CD4-positive, alpha-beta T cell (primary cell): ENCODE data around the gene WDR54. TPM values are rescaled to one million over a fixed set of nuclear protein-coding genes. Genes with fewer than 3 reads are reported as not detected.

ENCODE experiments used
- ATAC-seq: fragments of 200-7000 bp; cut with Tn5 transposase; one replicate; pipeline ENCODE4 v1.10.0; 2022; ENCODE audit warnings: mild to moderate bottlenecking; ENCODE audit not compliant: poor library complexity
- CTCF ChIA-PET: fragments of 350-600 bp; sonication (Branson Sonifier 250); formaldehyde crosslinking; loops from one replicate; lab custom pipeline; 2021; ENCODE audit warnings: antibody characterized with exemption, inconsistent platforms; lab: Charles Lee
- POLR2A ChIA-PET: fragments of 350-600 bp; sonication (Branson Sonifier 250); formaldehyde crosslinking; loops from one replicate; lab custom pipeline; 2021; ENCODE audit warnings: antibody characterized with exemption, inconsistent platforms; lab: Charles Lee
- DNase-seq, 14 experiments: peaks; one replicate each; pipeline ENCODE4 v3.0.0-alpha.2; 2013 to 2020; ENCODE audit warnings: mixed read lengths in 2 of 14
- H3K27ac ChIP-seq, 2 donors: one replicate each; pipeline versions ENCODE4 v1.5.1 to v1.7.0; 2013; ENCODE audit warnings: low read length in 2 of 2, low read depth in 1 of 2, mild to moderate bottlenecking in 1 of 2
- H3K27me3 ChIP-seq, 2 experiments: 1 replicate in 1 of 2; 2 replicates in 1 of 2; pipeline versions ENCODE4 v1.6.1 to v1.7.0; 2013; ENCODE audit warnings: low read length in 2 of 2, control low read depth in 1 of 2, mild to moderate bottlenecking in 1 of 2, moderate library complexity in 1 of 2; ENCODE audit not compliant: insufficient read depth in 2 of 2, control insufficient read depth in 1 of 2
- H3K36me3 ChIP-seq: one replicate; pipeline ENCODE4 v1.6.1; 2013; ENCODE audit warnings: low read length, control low read depth; ENCODE audit not compliant: insufficient read depth
- H3K4me1 ChIP-seq: one replicate; pipeline ENCODE4 v1.6.1; 2013; ENCODE audit warnings: low read length, control low read depth; ENCODE audit not compliant: insufficient read depth
- H3K4me3 ChIP-seq: one replicate; pipeline ENCODE4 v1.5.1; 2013; ENCODE audit warnings: mild to moderate bottlenecking, low read length, moderate library complexity
- H3K9me3 ChIP-seq, 2 experiments: 1 replicate in 1 of 2; 2 replicates in 1 of 2; pipeline versions ENCODE4 v1.6.1 to v1.7.0; 2013; ENCODE audit warnings: low read length in 2 of 2, mild to moderate bottlenecking in 2 of 2, control low read depth in 1 of 2, moderate library complexity in 1 of 2; ENCODE audit not compliant: control insufficient read depth in 1 of 2, insufficient read depth in 1 of 2
- H3K27ac Mint-ChIP-seq: one replicate; pipeline ENCODE4 v1.8.0; 2020; ENCODE audit warnings: mixed read lengths
- H3K27me3 Mint-ChIP-seq: one replicate; pipeline ENCODE4 v1.8.0; 2021; ENCODE audit warnings: mixed read lengths
- H3K36me3 Mint-ChIP-seq: one replicate; pipeline ENCODE4 v1.8.0; 2021; ENCODE audit warnings: low read depth, mixed read lengths
- H3K4me1 Mint-ChIP-seq: one replicate; pipeline ENCODE4 v1.8.0; 2021; ENCODE audit warnings: low read depth, mixed read lengths
- H3K4me3 Mint-ChIP-seq: one replicate; pipeline ENCODE4 v1.8.0; 2020; ENCODE audit warnings: mild to moderate bottlenecking, mixed read lengths
- H3K9me3 Mint-ChIP-seq: one replicate; pipeline ENCODE4 v1.8.0; 2020; ENCODE audit warnings: mixed read lengths
- intact Hi-C, 2 experiments: fragments of 100-400 bp; cut with DNase I in 1 of 2; cut with micrococcal nuclease in 1 of 2; formaldehyde crosslinking; loops; one replicate each; pipeline versions ENCODE4 v1.15.1 to v1.9.0; 2023 to 2025; cut with DNase I, micrococcal nuclease
- total RNA-seq, 174 experiments: library from RNA in 2 of 174; stranded (reverse) in 2 of 174; gene quantifications; one replicate each; pipeline ENCODE4 v1.2.3 and lab custom pipeline; 2021 to 2026
- TF ChIP-seq, protein P1 (sequence below): fragments of 200-600 bp; IDR thresholded peaks from one replicate; pipeline ENCODE4 v1.8.0; 2022; ENCODE audit warnings: antibody characterized with exemption, mild to moderate bottlenecking

The WDR54 gene
- total RNA-seq, 2 experiments from 2014 or later: 21.7 to 25.1 TPM

DNA sequence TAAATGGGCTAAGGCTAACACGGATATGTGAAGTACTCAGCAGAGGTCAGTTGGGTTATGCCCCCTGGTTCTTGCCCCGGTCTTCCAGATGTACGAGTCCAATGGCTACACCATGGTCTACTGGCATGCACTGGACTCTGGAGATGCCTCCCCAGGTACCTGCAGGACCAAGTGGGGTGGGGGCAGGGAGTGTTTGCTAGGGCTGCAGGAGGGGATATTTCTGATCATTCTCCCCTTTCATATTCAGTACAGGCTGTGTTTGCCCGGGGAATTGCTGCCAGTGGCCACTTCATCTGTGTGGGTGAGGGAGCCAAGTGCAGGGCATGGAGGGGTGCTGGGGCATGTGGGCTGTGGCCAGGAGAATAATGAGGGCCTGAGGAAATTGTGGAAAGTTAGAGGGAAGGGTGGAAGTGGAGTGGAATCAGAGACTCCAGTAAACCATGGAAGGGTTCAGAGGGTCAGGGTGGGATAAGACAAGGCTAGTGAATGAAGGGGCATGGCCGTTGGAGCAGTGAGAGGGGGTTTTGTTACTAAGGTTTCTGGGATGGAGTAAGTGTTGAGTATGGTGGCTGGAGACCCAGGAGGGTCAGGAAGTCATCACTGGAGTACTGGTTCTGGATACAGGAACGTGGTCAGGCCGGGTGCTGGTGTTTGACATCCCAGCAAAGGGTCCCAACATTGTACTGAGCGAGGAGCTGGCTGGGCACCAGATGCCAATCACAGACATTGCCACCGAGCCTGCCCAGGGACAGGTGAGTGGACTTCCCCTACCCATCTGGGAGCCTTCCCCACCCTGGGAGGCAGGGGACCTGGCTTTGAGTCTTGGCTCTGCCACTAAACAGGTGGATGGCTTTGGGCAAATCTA, 1.9 kb downstream of the WDR54 start:
- ChIA-PET CTCF (no interaction called here), POLR2A (interaction anchor here (1.1 to 2.9 kb wide), 3 partner anchors 10 to 31 kb away, joined by 3 to 23 read pairs (median 3); partner anchors contain the start of gene INO80B)
- H3K4me1 Mint-ChIP-seq: peaks cover 30% of the 10 kb centered on the region
- DNase-seq: no peak
- no peak for ATAC-seq
- peak overlapping the region; percentile 96 for H3K27ac Mint-ChIP-seq
- H3K27me3 Mint-ChIP-seq: no peaks in the 10 kb centered on the region
- H3K4me1 ChIP-seq: peaks cover 20% of the 10 kb centered on the region
- no peaks in the 10 kb centered on the region for H3K27me3 ChIP-seq
- H3K27ac ChIP-seq: no peak overlapping the region
- H3K9me3 ChIP-seq: no peaks in the 10 kb centered on the region
- peaks cover 16% of the 10 kb centered on the region for H3K36me3 Mint-ChIP-seq
- H3K9me3 Mint-ChIP-seq: no peaks in the 10 kb centered on the region
- peaks cover 11% of the 10 kb centered on the region for H3K36me3 ChIP-seq
- intact Hi-C loops: loop anchor here in 1 of 2 experiments (5.0 kb wide), 1 partner anchor 49 kb away; the partner anchor contains the start of gene MRPL53
- peak overlapping the region; percentile 100 for H3K4me3 Mint-ChIP-seq
- H3K4me3 ChIP-seq: no peak overlapping the region
- TF ChIP-seq, protein P1, sequence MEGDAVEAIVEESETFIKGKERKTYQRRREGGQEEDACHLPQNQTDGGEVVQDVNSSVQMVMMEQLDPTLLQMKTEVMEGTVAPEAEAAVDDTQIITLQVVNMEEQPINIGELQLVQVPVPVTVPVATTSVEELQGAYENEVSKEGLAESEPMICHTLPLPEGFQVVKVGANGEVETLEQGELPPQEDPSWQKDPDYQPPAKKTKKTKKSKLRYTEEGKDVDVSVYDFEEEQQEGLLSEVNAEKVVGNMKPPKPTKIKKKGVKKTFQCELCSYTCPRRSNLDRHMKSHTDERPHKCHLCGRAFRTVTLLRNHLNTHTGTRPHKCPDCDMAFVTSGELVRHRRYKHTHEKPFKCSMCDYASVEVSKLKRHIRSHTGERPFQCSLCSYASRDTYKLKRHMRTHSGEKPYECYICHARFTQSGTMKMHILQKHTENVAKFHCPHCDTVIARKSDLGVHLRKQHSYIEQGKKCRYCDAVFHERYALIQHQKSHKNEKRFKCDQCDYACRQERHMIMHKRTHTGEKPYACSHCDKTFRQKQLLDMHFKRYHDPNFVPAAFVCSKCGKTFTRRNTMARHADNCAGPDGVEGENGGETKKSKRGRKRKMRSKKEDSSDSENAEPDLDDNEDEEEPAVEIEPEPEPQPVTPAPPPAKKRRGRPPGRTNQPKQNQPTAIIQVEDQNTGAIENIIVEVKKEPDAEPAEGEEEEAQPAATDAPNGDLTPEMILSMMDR: no peak

- intact Hi-C loops: loop anchor here in 1 of 2 experiments (5.0 kb wide), 1 partner anchor 48 kb away; the partner anchor contains the start of gene MRPL53
- TF ChIP-seq, protein P1: no peak
- H3K36me3 Mint-ChIP-seq: peaks cover 16% of the 10 kb centered on the region
- H3K27me3 ChIP-seq: no peaks in the 10 kb centered on the region
- ChIA-PET POLR2A (no interaction called here), CTCF (no interaction called here)
- H3K27me3 Mint-ChIP-seq: no peaks in the 10 kb centered on the region
- peak overlapping the region; percentile 47 for H3K27ac Mint-ChIP-seq
- no peak overlapping the region for H3K4me3 Mint-ChIP-seq
- no peak overlapping the region for H3K27ac ChIP-seq
- H3K9me3 Mint-ChIP-seq: no peaks in the 10 kb centered on the region
- peaks cover 20% of the 10 kb centered on the region for H3K4me1 ChIP-seq
- H3K36me3 ChIP-seq: peaks cover 11% of the 10 kb centered on the region
- no peaks in the 10 kb centered on the region for H3K9me3 ChIP-seq
- H3K4me1 Mint-ChIP-seq: peaks cover 30% of the 10 kb centered on the region
- DNase-seq (no peak), ATAC-seq (no peak)
- H3K4me3 ChIP-seq: no peak overlapping the region
Observed at GRCh38 chr2:74424139-74424992, 2.8 kb downstream of the WDR54 start.

- Histone ChIP-seq H3K4me1 (peaks cover 20% of the 10 kb centered on the region), H3K27ac (no peak overlapping the region), H3K4me3 (no peak overlapping the region), H3K36me3 (peaks cover 11% of the 10 kb centered on the region), H3K9me3 (no peaks in the 10 kb centered on the region), H3K27me3 (no peaks in the 10 kb centered on the region)
- H3K4me3 Mint-ChIP-seq: no peak overlapping the region
- peaks cover 26% of the 10 kb centered on the region for H3K4me1 Mint-ChIP-seq
- H3K36me3 Mint-ChIP-seq: peaks cover 16% of the 10 kb centered on the region
- intact Hi-C loops: loop anchor here in 1 of 2 experiments (5.0 kb wide), 1 partner anchor 47 kb away; the partner anchor contains the start of gene MRPL53
- no peaks in the 10 kb centered on the region for H3K27me3 Mint-ChIP-seq
- no peaks in the 10 kb centered on the region for H3K9me3 Mint-ChIP-seq
- no peak for DNase-seq
- POLR2A ChIA-PET: interaction anchor here (1.3 kb wide), 1 partner anchor 30 kb away, joined by 4 read pairs; the partner anchor contains the start of gene INO80B
- CTCF ChIA-PET: no interaction called here
- TF ChIP-seq, protein P1: no peak
- ATAC-seq: no peak
- no peak overlapping the region for H3K27ac Mint-ChIP-seq
Observed at GRCh38 chr2:74424995-74425406, 3.5 kb downstream of the WDR54 start.
